Activated T-cell treated with anti-CD3 and anti-CD28 coated beads for 48 hours (primary cell): ENCODE data around the gene MTR.
"Not testable (repeated sequence)": the region's sequence is repeated elsewhere in the genome, so short reads cannot be mapped to it uniquely, and the experiment has no call there.

Experiments
- DNase-seq: peaks from one replicate; pipeline ENCODE4 v3.0.0-alpha.2; 2020; ENCODE audit warnings: low read depth

MTR gene

DNA sequence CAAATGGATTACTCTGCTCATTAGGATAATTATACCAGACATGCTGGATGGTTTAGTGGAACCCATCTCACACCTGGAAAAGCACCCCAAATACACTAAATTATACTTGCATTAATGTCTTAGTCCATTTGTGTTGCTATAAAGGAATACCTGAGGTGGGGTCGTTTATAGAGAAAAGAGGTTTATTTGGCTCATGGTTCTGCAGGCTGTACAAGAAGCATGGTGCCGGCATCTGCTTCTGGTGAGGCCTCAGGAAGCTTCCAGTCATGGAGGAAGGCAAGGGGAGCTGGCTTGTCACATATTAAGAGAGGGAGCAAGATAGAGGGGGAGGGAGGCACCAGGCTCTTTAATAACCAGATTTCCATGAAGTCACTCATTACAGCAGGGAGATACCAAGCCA lies 113.6 kb downstream of the MTR start:
- DNase-seq, result no peak

- DNase-seq, result not testable (repeated sequence)
Measured at GRCh38 chr1:236911047-236911446, 116.0 kb downstream of the MTR start.

- no peak for DNase-seq
Measured at GRCh38 chr1:236913371-236914037, 118.4 kb downstream of the MTR start.

GRCh38 chr1:236914375-236914774 lies 119.3 kb downstream of the MTR start:
- DNase-seq, result no peak

DNA sequence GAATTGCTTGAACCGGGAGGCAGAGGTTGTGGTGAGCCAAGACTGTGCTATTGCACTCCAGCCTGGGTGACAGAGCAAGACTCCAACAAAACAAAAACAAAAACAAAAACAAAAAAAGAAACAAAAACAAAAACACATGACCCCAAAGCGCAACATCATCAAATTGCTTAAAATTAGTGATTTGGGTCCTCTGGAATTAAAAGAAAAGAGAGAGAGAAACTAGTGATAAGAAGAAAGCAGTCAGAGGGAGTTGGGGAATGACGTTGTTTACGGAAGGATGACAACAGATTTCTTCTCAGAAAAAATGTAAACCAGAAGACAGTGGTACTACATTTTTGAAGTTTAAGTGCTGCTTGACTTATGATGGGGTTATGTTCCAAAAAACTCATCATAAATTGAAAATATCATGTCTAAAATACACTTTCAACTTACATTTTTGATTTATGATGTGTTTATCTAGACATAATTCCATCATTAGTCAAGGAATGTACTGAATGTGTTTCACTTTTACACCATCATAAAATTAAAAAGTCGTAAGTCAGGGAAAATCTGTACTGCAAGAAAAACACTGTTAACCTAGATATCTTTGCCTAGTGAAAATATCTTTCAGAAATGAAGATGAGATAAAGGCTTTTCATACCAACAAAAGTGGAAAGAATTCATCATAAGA lies 121.2 kb downstream of the MTR start:
- DNase-seq, result no peak

DNA sequence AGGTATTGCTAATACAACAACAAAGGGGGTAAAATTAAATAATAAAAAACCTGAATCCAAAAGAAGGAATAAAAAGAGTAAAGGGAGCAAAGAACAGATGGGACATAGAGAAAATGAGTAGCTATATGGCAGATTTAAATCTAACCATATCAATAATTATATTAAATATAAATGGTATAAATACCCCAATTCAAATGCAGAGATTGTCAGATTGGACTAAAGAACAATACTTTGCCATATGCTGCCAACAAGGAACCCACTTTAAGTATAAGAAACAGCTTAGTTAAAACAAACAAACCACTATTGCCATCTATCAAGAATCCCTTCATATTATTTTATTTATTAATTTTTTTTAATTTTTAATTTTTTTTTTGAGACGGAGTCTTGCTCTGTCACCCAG lies 122.4 kb downstream of the MTR start:
- DNase-seq, result no peak

- DNase-seq, result no peak
Measured at GRCh38 chr1:236920286-236920894, 125.3 kb downstream of the MTR start.

GRCh38 chr1:236921610-236922009 lies 126.5 kb downstream of the MTR start:
- DNase-seq, result no peak

DNA sequence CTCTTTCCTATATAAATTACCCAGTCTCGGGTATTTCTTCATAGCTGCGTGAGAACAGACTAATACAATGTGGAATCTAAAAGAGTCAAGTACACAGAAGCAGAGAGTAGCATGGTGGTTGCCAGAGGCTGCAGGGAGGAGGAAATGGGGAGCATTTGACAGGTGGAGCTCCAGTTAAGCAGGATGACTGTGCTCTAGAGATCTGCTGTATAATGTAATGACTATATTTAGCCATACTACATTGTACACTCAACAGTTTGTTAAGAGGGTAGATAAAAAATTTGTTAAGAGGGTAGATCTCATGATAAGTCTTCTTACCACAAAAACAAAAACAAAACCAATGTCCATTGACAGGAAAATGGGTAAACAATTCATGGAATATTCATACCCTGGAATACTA lies 127.1 kb downstream of the MTR start:
- DNase-seq, result no peak

DNA sequence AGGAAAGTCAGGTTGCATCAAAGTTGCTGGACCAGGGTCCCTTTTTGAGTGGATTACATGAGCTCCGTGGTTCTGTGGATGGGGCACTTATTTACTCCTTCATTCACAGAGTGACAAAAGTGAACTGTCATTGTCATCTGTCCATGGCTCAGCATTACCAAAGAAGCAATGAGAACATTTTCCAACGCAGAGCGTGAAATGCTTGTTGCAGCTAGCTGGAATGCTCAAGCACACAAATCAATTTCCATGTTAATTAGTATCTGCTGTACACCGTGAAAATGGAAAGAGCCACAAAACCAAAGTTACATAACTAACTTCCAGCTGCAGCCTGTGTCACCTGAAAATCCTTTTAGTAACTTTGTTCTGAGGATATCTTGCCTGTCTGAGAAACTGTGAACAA lies 130.3 kb downstream of the MTR start:
- no peak for DNase-seq

- no peak for DNase-seq
Measured at GRCh38 chr1:236930503-236930902, 135.4 kb downstream of the MTR start.

- DNase-seq, result no peak
Measured at GRCh38 chr1:236938760-236939159, 143.7 kb downstream of the MTR start.

- no peak for DNase-seq
Measured at GRCh38 chr1:236942431-236942830, 147.3 kb downstream of the MTR start.

GRCh38 chr1:236944556-236944955 lies 149.5 kb downstream of the MTR start:
- no peak for DNase-seq

- no peak for DNase-seq
Measured at GRCh38 chr1:236945002-236945401, 149.9 kb downstream of the MTR start.

GRCh38 chr1:236947794-236948193 lies 152.7 kb downstream of the MTR start:
- peak; percentile 6 for DNase-seq

DNA sequence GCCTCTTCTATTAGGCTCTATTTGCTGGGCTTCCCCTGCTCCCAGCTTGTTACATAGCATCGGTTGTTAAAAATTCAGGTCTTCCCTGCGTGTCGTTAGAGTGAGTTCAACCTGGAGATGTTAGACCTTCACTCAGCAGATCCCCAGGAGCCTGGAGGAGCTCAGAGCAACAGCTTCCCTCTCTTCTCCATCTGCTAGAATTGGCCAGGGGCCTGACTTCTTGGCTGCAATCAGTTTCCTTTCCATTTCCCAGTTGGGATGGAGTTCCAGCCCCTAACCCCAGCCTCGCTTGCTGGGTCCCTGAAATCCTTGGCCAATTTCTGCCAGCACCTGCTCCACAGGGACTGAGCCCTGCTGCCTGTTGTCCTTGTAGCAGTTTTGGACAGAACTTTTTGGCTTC lies 153.3 kb downstream of the MTR start:
- no peak for DNase-seq

DNA sequence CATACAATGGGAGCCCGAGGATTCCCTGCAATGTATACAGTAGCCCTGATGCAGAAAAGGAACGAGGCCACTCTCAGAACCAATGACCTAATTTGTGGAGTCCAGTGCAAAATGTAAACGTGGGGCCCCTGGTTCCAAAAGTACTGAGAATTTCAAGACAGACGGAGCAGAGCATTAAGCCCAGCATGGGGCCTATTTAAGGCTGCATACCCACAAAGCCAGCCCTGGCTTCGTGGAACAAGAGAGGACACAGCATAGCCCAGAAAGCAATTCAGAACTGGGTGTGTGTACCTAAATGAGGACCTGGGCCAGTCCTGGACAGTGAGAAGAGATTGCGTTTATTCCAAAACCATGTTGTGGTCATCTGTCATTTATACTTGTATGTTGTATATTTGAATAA lies 153.9 kb downstream of the MTR start:
- DNase-seq, result no peak

- DNase-seq, result no peak
Measured at GRCh38 chr1:236950365-236950764, 155.3 kb downstream of the MTR start.

DNA sequence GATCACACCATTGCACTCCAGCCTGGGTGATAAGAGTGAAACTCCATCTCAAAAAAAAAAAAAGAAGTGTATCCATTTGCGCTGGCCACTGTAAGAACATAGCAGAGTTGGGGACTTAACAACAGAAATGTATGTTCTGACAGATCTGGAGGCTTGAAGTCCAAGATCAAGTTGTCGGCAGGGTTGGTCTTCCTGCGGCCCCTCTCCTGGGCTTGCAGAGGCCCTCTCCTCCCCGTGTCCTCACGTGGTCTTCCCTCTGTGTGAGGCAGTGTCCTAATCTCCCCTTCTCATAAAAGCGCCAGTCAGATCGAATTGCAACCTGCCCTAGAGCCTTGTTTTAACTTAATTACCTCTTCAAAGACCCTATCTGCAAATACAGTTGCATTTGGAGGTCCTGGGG lies 156.6 kb downstream of the MTR start:
- no peak for DNase-seq

DNA sequence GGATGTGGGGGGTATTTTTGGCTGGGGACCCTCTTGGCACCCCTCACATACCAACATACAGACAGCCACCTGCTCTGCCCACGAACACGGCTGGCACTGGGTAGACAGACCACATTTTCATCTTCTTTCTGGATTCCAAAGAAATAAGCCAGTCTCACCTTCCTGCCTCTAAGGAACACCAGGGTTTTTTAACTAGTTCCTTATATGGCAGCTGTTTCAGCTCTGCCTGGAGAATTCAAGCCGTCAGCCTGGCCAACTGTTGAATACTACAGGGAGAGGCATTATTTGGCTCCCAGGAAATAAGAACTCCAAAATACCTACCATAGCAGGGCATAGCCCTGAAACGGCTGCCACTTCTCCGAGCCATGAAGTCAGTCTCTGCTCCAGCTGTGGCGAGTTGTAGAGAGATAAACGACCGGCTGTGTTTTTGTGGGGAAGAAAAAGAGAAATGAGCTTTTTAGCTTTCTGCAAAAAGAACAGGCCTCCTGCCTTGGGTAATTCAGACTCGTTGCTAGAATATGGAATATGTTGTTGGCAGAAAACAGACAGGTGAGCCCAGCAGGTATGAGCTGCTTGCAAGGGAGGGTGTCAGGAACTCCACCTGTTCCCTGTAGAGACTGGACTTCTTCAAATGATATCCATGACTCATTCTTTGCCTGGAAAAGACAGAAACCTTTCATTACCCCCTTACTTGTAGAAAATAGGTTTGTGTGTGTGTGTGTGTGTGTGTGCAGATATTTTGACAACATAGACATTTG lies 157.3 kb downstream of the MTR start:
- DNase-seq, result no peak

DNA sequence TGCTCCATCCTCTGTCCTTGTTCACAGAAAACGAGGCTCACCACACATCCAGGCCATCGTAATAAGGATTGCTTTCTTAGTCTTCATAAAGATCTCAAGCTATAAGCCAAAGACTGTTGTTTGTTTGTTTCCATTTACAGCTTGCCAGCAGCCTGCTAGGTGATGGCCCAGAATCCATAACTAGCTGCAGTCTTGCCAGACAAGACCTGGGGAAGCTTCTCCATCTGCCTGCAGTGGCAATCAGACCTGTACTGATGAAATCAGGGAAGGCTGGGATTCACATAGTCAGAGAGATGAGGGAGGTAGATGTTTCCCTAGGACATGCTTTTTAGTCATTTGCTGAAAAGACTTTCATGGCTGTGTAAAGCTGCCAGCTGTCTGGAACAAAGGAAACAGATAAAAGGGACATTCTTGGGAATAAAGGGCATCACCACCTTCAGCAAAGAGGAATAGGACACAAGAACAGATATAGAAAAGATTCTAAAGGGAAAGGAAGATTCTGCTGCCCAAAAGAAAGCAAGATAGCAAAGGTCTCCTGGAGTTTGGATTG lies 158.1 kb downstream of the MTR start:
- DNase-seq, result no peak
